Measurements from ENCODE around the gene EIF5.

- TF ChIP-seq EZH2 (IDR thresholded peaks at IDR 0.05) (no peak), POLR2AphosphoS5 (IDR thresholded peaks at IDR 0.05; ENCODE audit: borderline replicate concordance, low read depth, low read length) (no peak), FOXP2 (optimal IDR thresholded peaks at IDR 0.05; ENCODE audit: control extremely low read depth, extremely low read length, insufficient read depth) (no peak)
These were observed 6.6 kb downstream of the EIF5 start for GRCh38 chr14:103340480-103341212.
